H7 (cell line): ENCODE data around the gene DNAAF2. TPM values are rescaled to one million over a fixed set of nuclear protein-coding genes. Genes with fewer than 3 reads are reported as not detected.
"Not testable (repeated sequence)": the region's sequence is repeated elsewhere in the genome, so short reads cannot be mapped to it uniquely, and the experiment has no call there.

ENCODE experiments used
- DNase-seq: peaks from one replicate; pipeline ENCODE4 v3.0.0; 2012
- H3K27me3 ChIP-seq: 2 replicates; pipeline ENCODE4 v1.6.0; 2011; ENCODE audit warnings: mild to moderate bottlenecking, low read length; ENCODE audit not compliant: control insufficient read depth, insufficient read depth
- H3K36me3 ChIP-seq: replicated peaks from 2 replicates; pipeline ENCODE4 v1.5.1; 2011; ENCODE audit warnings: low read length; ENCODE audit not compliant: control insufficient read depth, insufficient read depth
- H3K4me3 ChIP-seq: 2 replicates; pipeline ENCODE4 v1.5.1; 2011; ENCODE audit warnings: low read depth, mild to moderate bottlenecking, control low read depth, low read length, moderate library complexity; ENCODE audit not compliant: insufficient read depth
- total RNA-seq: library from RNA; depleted of rRNA; stranded (reverse); fragments of >200 nt; shearing (Covaris generic); gene quantifications from 2 replicates; pipeline ENCODE4 v1.2.3, GENCODE V29; 2014; rRNA removed

DNAAF2 gene, protein sequence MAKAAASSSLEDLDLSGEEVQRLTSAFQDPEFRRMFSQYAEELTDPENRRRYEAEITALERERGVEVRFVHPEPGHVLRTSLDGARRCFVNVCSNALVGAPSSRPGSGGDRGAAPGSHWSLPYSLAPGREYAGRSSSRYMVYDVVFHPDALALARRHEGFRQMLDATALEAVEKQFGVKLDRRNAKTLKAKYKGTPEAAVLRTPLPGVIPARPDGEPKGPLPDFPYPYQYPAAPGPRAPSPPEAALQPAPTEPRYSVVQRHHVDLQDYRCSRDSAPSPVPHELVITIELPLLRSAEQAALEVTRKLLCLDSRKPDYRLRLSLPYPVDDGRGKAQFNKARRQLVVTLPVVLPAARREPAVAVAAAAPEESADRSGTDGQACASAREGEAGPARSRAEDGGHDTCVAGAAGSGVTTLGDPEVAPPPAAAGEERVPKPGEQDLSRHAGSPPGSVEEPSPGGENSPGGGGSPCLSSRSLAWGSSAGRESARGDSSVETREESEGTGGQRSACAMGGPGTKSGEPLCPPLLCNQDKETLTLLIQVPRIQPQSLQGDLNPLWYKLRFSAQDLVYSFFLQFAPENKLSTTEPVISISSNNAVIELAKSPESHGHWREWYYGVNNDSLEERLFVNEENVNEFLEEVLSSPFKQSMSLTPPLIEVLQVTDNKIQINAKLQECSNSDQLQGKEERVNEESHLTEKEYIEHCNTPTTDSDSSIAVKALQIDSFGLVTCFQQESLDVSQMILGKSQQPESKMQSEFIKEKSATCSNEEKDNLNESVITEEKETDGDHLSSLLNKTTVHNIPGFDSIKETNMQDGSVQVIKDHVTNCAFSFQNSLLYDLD
- total RNA-seq = 28.2 and 28.9 TPM in 2 replicates

DNA sequence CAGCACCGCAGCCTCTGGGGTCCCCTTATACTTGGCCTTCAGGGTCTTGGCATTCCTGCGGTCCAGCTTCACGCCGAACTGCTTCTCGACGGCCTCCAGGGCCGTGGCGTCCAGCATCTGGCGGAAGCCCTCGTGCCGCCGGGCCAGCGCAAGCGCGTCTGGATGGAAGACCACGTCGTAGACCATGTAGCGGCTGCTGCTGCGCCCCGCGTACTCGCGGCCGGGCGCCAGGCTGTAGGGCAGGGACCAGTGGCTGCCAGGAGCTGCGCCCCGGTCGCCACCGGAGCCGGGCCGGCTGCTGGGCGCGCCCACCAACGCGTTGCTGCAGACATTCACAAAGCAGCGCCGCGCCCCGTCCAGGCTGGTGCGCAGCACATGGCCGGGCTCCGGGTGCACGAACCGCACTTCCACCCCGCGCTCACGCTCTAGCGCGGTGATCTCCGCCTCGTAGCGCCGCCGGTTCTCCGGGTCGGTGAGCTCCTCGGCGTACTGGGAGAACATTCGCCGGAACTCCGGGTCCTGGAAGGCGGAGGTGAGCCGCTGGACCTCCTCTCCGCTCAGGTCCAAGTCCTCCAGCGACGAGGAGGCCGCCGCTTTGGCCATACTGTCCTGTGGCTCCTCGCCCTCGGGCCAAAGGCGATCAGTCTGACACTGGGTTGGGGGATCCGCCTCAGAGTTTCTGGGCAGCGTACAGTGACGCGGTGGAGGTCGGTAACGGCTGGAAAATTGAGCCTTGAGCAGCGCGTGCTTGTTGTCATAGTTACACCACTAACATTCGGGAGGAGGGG, at the start of gene DNAAF2:
Gene DNAAF2, minus strand, starts transcription at position 698 of the 788 bp plus-strand sequence. Its CDS starts 95 bp downstream, at position 603.
- DNase-seq = peak; percentile 81
- Histone ChIP-seq H3K27me3 (no peaks in the 10 kb centered on the region), H3K36me3 (peaks cover 6% of the 10 kb centered on the region; the same call in 1 of the 2 replicates)

DNA sequence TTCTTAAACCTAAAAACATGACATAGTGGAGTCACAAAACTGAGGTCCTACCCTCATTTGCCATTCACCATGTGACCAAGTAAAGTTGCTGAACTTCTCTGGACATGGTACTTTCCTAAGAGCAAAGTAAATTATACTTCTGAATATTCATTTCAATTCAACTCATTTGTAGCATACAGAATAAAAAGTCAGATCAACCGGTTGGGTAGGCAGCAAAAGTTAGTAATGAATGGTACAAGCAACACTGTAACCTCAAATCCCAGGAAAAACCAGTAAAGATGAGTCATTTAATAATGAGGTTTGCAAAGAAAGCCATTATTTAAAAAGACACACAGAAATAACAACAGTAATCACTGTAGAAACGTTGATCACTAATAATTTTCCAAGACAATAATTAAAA, 44.2 kb upstream of the DNAAF2 start:
- no peaks in the 10 kb centered on the region for H3K27me3 ChIP-seq
- no peak for DNase-seq
- H3K4me3 ChIP-seq = no peak overlapping the region
- H3K36me3 ChIP-seq = peaks cover 3% of the 10 kb centered on the region

More for the DNA sequence above, at the start of gene DNAAF2:
- H3K4me3 ChIP-seq = peak within 1 kb of the TSS; percentile 99

DNA sequence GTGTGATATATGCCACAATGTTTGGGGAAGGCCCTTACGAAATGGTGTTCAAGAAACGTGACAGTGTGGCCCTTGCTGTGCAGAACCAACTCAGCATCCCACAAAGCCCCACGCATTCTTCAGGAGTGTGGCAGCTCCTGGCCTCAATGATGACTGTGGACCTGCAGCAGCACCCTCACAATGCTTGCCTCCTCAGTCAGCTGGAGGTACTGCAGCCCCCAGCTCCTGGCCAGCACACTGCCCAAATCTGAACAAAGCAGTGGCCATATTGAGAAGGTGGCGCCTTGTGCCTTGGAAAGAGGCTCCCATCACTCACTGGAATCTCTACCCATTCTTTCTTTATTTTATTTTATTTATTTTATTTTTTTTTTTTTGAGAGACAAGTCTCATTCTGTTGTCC, 42.6 kb upstream of the DNAAF2 start:
- no peak overlapping the region for H3K4me3 ChIP-seq
- peak; percentile 34 for DNase-seq
- peaks cover 3% of the 10 kb centered on the region for H3K36me3 ChIP-seq
- H3K27me3 ChIP-seq = no peaks in the 10 kb centered on the region

DNA sequence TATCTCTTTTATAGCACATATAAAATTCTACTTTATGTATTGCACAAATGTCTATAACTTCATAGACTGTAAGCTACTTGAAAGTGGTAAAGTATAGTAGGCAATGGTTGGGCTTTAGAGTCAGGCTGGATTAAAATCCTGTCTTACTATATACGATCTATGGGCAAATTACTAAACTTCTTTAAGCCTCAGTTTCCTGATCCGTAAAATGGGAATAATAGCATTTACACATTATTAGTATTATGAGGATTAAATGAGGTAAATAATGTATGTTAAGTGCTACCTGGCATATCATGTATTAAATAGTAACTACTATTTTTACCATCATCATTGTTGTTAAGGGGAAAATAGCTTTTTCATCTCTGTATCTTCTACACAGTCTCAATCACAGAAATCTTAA, 38.5 kb upstream of the DNAAF2 start:
- Histone ChIP-seq H3K27me3 (no peaks in the 10 kb centered on the region), H3K36me3 (peaks cover 5% of the 10 kb centered on the region), H3K4me3 (no peak overlapping the region)
- DNase-seq = no peak

DNA sequence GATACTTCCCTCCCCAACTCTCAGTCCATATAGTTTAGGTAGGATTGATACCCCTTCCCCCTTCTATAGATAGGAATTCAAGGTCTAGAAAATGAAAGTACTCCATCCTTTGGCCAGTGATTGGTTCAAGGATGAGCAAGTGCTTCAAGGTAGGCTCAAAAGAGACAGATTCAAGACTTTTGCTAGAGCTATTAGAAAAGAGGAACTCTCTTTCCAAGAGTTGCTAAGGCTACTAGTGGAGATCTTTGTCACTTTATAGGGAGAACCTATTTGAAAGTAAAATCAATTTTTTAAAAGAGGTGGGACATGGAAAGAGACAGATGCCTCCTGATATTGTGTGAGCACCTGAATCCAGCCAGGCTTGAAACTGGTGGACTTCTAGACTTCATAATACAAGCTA, 35.4 kb upstream of the DNAAF2 start:
- Histone ChIP-seq H3K27me3 (no peaks in the 10 kb centered on the region), H3K36me3 (peaks cover 5% of the 10 kb centered on the region), H3K4me3 (no peak overlapping the region)
- no peak for DNase-seq

DNA sequence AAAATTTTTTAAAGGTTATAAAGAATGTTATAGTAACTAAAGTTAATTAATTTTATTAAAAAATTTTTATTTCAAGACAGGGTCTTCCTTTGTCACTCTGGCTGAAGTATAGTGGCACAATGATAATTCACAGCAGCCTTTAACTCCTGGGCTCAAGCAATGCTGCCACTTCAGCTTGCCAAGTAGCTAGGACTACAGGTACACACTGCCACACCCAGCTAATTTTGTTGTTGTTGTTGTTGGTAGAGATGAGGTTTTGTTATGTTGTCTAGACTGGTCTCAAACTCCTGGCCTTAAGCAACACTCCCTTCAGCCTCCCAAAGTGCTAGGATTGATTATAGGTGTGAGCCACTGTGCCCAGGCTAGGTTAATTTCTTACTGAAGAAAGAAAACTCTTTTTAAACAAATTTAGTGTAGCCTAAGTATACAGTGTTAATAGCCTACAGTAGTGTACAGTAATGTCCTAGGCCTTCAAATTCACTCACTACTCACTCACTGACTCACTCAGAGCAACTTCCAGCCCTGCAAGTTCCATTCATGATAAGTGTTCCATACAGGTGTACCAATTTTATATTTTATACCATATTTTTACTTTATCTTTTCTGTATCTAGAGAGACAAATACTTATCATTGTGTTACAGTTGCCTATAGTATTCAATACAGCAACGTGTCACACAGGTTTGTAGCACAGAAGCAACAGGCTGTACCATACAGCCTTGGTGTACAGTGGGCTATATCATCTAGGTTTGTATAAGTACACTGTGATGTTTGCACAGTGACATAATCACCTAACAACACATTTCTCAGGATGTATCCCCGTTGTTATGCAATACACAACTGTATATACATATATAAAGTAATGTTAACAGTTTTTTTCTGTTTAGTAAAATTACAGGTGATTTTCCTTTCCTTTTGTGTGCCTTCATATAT, 24.7 kb upstream of the DNAAF2 start:
- Histone ChIP-seq H3K4me3 (no peak overlapping the region), H3K27me3 (no peaks in the 10 kb centered on the region), H3K36me3 (no peaks in the 10 kb centered on the region; the same call in 1 of the 2 replicates)
- DNase-seq = no peak

DNA sequence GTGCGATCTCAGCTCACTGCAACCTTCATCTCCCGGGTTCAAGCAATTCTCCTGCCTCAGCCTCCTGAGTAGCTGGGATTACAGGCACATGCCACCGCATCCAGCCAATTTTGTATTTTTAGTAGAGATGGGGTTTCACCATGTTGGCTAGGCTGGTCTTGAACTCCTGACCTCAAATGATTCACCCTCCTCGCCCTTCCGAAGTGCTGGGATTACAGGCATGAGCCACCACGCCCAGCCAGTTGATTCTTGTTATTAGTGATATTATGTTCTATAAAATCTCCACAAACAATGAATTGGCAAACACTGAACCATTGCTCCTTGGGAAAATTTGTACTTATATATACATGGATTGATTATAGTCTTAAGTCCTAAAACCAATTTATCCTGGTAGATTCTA, 22.5 kb upstream of the DNAAF2 start:
- DNase-seq, H3K4me3 ChIP-seq, H3K36me3 ChIP-seq, H3K27me3 ChIP-seq: not testable (repeated sequence)

DNA sequence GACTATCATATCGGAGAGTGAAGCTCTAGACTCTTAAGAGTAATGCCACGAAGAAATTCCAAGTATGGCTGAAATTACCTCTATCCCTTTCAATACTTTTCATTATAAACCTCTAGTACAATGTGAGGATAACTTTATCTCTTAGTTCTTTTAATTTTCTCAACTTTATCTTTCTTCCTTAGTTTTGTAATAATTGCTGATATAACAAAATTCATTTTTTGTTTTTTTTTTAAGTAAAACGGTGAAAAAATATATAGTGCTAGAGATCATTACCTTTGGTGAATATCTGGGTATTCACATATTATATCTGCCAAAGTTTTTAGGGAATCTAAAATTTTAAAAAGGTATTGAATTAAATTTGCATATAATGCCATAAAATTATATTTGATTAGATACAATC, 19.5 kb upstream of the DNAAF2 start:
- H3K36me3 ChIP-seq = peaks cover 3% of the 10 kb centered on the region
- no peaks in the 10 kb centered on the region for H3K27me3 ChIP-seq
- H3K4me3 ChIP-seq = no peak overlapping the region
- DNase-seq = no peak

DNA sequence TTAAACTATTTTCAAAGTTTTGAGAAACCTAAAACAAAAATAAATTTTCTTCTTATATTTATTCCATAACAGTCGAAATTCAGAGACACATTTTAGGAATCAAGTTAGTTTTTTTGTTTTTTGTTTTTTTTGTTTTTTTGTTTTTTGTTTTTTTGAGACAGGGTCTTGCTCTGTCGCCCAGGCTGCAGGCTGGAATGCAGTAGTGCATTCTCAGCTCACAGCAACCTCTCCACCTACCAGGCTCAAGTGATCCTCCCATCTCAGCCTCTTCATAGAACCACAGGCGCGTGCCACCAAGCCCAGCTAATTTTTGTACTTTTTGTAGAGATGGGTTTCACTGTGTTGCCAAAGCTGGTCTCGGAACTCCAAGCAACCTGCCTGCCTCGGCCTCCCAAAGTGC, 18.5 kb upstream of the DNAAF2 start:
- DNase-seq = no peak
- H3K36me3 ChIP-seq = peaks cover 3% of the 10 kb centered on the region
- H3K4me3 ChIP-seq = no peak overlapping the region
- no peaks in the 10 kb centered on the region for H3K27me3 ChIP-seq

DNA sequence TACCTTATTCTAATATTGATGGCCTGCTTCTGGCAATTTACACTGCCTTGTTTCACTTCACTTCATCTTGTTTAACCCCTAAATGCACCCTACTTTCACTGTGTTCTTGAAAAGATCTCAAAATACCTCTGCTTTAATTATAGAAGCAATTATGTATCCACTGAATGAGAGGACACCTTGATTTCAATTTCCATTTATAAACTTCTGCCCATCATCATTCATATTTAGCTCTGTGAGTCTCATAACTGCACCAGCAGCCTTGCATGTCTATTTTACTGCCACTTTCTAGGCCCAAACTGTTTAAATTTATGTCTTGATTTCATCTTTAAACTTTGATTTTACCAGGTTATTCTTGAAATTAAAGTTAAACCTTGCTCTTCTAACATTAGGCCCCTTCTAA, 7.1 kb upstream of the DNAAF2 start:
- H3K27me3 ChIP-seq = no peaks in the 10 kb centered on the region
- peaks cover 3% of the 10 kb centered on the region for H3K36me3 ChIP-seq
- no peak for DNase-seq
- H3K4me3 ChIP-seq = no peak overlapping the region

DNA sequence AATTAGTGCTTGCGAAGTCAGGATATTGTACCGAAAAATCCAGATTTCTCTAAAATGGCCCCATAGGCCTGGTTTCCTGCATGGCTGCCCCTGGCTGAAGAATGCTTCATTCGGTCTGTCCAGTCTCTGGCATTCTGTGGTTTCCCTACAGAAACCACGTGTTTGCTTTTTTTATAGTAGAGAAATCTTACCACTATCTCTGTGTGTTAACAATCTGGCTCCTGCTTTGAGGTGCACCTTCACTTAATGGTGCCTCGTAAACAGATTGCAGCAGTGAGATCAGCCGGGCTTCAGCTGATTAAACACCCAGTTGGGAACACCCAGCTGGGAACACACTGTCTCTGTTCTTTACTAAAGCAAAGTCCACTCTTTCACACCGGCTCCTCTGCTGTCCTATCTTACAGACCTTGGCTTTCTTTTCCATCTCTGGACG, 6.7 kb upstream of the DNAAF2 start:
- H3K36me3 ChIP-seq = peaks cover 4% of the 10 kb centered on the region; the same call in 1 of the 2 replicates
- no peak overlapping the region for H3K4me3 ChIP-seq
- no peak for DNase-seq
- H3K27me3 ChIP-seq = no peaks in the 10 kb centered on the region

DNA sequence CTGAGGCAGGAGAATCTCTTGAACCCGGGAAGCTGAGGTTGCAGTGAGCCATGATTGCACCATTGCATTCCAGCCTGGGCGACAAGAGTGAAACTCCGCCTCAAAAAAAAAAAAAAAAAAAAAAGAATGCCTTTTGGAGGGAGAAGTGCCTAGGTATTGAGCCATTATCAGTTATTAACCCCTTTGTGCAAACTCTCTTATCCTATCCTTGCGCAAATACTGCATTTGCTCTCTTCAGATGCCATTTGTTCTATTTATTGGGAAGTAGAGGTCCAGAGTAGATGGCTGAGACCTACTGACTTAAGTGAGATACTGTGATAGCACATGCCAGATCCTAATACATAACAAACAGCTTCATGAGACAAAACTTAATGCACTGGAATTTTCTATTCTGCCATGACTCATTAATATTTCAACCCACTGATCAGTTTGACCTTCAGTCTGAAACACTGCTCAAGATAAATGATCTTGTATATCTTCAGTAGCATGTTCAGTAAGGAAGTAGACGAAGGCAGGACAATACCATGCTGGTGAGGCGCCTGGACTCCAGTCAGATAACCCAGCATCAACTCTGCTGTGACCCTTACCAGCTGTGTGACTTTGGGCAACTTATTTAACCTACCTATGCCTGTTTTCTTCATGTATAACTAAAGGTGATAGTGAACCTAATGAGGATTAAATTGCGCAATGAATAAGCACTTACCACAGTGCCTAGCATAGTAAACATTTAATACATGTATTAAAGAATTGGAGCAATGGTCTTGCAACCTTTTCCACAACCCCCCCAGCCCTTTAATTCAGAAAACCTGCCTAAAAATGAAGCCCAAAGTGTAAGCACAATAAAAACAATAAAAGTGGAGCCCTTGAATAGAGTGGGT, 5.7 kb upstream of the DNAAF2 start:
- DNase-seq = no peak
- no peak overlapping the region for H3K4me3 ChIP-seq
- peaks cover 6% of the 10 kb centered on the region for H3K36me3 ChIP-seq
- H3K27me3 ChIP-seq = no peaks in the 10 kb centered on the region
